ENCODE data around the gene RFX1. TPM values are rescaled to one million over a fixed set of nuclear protein-coding genes. Genes with fewer than 3 reads are reported as not detected.
"Not testable (repeated sequence)": the region's sequence is repeated elsewhere in the genome, so short reads cannot be mapped to it uniquely, and the experiment has no call there.

RFX1 gene
- total RNA-seq, 4 donors from 2014 or later: 2.9 to 8.9 (median 4.5) TPM

DNA sequence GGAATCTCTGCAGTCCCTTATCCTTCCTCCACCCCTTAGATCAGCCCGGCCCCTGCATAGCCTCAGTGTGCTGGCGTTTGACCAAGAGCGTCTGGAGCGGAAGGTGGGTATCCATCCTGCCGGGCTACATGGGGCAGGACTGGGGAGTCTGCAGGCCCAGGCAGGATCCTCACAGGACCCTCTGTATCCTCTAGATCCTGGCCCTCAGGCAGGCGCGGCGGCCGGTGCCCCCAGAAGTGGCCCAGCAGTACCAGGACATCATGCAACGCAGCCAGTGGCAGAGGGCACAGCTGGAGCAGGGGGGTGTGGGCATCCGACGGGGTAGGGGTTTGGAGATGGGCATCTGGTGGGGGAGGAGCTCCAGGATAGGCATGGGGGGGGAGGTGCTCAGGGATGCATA is 76.8 kb downstream of the RFX1 start:
- H3K36me3 ChIP-seq: peaks cover 9 to 65% (median 52%) of the 10 kb centered on the region in 4 donors
- no peak for TF ChIP-seq POLR2A (IDR thresholded peaks at IDR 0.05; ENCODE audit: low read depth)
- TF ChIP-seq, protein P1, sequence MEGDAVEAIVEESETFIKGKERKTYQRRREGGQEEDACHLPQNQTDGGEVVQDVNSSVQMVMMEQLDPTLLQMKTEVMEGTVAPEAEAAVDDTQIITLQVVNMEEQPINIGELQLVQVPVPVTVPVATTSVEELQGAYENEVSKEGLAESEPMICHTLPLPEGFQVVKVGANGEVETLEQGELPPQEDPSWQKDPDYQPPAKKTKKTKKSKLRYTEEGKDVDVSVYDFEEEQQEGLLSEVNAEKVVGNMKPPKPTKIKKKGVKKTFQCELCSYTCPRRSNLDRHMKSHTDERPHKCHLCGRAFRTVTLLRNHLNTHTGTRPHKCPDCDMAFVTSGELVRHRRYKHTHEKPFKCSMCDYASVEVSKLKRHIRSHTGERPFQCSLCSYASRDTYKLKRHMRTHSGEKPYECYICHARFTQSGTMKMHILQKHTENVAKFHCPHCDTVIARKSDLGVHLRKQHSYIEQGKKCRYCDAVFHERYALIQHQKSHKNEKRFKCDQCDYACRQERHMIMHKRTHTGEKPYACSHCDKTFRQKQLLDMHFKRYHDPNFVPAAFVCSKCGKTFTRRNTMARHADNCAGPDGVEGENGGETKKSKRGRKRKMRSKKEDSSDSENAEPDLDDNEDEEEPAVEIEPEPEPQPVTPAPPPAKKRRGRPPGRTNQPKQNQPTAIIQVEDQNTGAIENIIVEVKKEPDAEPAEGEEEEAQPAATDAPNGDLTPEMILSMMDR (IDR thresholded peaks at IDR 0.05): no peak
- H3K4me3 ChIP-seq: no peak overlapping the region
- peaks cover 0 to 18% (median 2%) of the 10 kb centered on the region in 4 donors for H3K27me3 ChIP-seq
- intact Hi-C loops (cut with DNase I): no loop called here
- WGBS: 80% methylated on average over 10 of the region's 12 CpGs
- peaks cover 0 to 5% (median 0%) of the 10 kb centered on the region in 4 donors for H3K4me1 ChIP-seq
- no peaks in the 10 kb centered on the region for H3K9me3 ChIP-seq
- DNase-seq (ENCODE audit: extremely low spot score): no peak
- H3K27ac ChIP-seq (replicated peaks in 1 of 4): no peak overlapping the region

GRCh38 chr19:13926715-13927114 is 79.4 kb downstream of the RFX1 start:
- Histone ChIP-seq H3K9me3 (no peaks in the 10 kb centered on the region), H3K27me3 (no peaks in the 10 kb centered on the region), H3K27ac (replicated peaks in 1 of 4) (peak overlapping the region in 1 of 4 donors; percentile 30), H3K36me3 (peaks cover 19 to 89% (median 78%) of the 10 kb centered on the region in 4 donors), H3K4me3 (no peak overlapping the region), H3K4me1 (peaks cover 0 to 5% (median 0%) of the 10 kb centered on the region in 4 donors)
- 91% methylated on average over 8 of the region's 8 CpGs for WGBS
- TF ChIP-seq, protein P1 (IDR thresholded peaks at IDR 0.05): no peak
- TF ChIP-seq POLR2A (IDR thresholded peaks at IDR 0.05; ENCODE audit: low read depth): no peak
- no peak for TF ChIP-seq POLR2AphosphoS5 (IDR thresholded peaks at IDR 0.05)
- no peak for TF ChIP-seq EP300 (IDR thresholded peaks at IDR 0.05)
- intact Hi-C loops (cut with DNase I): no loop called here
- DNase-seq (ENCODE audit: extremely low spot score): no peak

GRCh38 chr19:13926010-13926409 is 80.1 kb downstream of the RFX1 start:
- Histone ChIP-seq H3K9me3 (no peaks in the 10 kb centered on the region), H3K4me1 (peaks cover 0 to 5% (median 0%) of the 10 kb centered on the region in 4 donors), H3K27me3 (no peaks in the 10 kb centered on the region), H3K27ac (replicated peaks in 1 of 4) (peak overlapping the region in 1 of 4 donors; percentile 30), H3K36me3 (peaks cover 25 to 89% (median 80%) of the 10 kb centered on the region in 4 donors), H3K4me3 (no peak overlapping the region)
- TF ChIP-seq POLR2AphosphoS5 (IDR thresholded peaks at IDR 0.05) (no peak), POLR2A (IDR thresholded peaks at IDR 0.05; ENCODE audit: low read depth) (no peak), EP300 (IDR thresholded peaks at IDR 0.05) (no peak)
- TF ChIP-seq, protein P1 (IDR thresholded peaks at IDR 0.05): no peak
- intact Hi-C loops (cut with DNase I): no loop called here
- DNase-seq (ENCODE audit: extremely low spot score): no peak
- 71% methylated on average over 4 of the region's 4 CpGs for WGBS

DNA sequence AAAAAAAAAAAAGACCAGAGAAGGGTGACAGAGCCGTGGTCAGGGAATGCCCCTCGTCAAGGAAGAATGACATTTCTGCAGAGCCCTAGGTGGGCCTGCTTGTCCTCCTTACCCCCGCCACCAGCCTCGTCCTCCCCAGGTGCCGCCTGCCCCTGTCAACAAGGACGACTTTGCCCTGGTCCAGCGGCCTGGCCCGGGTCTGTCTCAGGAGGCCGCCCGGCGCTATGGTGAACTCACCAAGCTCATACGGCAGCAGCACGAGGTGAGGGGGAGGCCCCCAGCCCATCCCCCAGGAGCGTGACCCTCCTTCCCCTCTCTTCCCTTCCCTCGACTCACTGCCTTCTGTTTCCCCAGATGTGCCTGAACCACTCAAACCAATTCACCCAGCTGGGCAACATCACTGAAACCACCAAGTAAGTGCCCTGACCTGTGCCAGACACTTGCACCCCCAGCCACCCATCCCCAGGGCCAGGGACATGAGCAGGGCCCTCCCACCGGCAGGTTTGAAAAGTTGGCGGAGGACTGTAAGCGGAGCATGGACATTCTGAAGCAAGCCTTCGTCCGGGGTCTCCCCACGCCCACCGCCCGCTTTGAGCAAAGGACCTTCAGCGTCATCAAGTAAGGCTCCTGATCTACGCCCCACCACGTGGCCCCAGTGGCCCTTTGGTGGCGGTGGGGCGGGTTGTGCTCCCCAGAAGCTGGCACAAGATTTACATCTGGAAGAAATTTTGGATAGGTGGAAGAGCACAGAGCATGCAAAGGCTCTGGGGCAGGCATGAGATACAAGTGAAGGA is 82.7 kb downstream of the RFX1 start:
- Histone ChIP-seq H3K9me3 (peaks cover 0 to 5% (median 2%) of the 10 kb centered on the region in 4 donors), H3K27me3 (no peaks in the 10 kb centered on the region), H3K4me3 (no peak overlapping the region), H3K36me3 (peaks cover 46 to 97% (median 95%) of the 10 kb centered on the region in 4 donors), H3K27ac (replicated peaks in 1 of 4) (no peak overlapping the region), H3K4me1 (peaks cover 0 to 5% (median 0%) of the 10 kb centered on the region in 4 donors)
- WGBS: 97% methylated on average over 14 of the region's 28 CpGs
- intact Hi-C loops (cut with DNase I): no loop called here
- no peak for DNase-seq (ENCODE audit: extremely low spot score)
- TF ChIP-seq, protein P1 (IDR thresholded peaks at IDR 0.05): no peak
- TF ChIP-seq POLR2AphosphoS5 (IDR thresholded peaks at IDR 0.05) (no peak), POLR2A (IDR thresholded peaks at IDR 0.05; ENCODE audit: low read depth) (no peak), EP300 (IDR thresholded peaks at IDR 0.05) (no peak)

GRCh38 chr19:13922118-13922517 is 84.0 kb downstream of the RFX1 start:
- H3K27me3 ChIP-seq; DNase-seq (ENCODE audit: extremely low spot score); H3K4me3 ChIP-seq; H3K27ac ChIP-seq (replicated peaks in 1 of 4); H3K9me3 ChIP-seq; intact Hi-C loops (cut with DNase I); H3K4me1 ChIP-seq: not testable (repeated sequence)
- 95% methylated on average over 6 of the region's 6 CpGs for WGBS
- H3K36me3 ChIP-seq: peaks cover 49 to 96% (median 91%) of the 10 kb centered on the region in 4 donors

Measured in esophagus muscularis mucosa (tissue), 4 donors.